ENCODE results near the gene GIN1.
"Not testable (repeated sequence)": the region's sequence is repeated elsewhere in the genome, so short reads cannot be mapped to it uniquely, and the experiment has no call there.

The GIN1 gene

GRCh38 chr5:103119765-103120606 lies at the start of gene GIN1, which contains the start of gene PPIP5K2:
TSS of gene GIN1 (minus strand) at chr5:103120138. CDS start at chr5:103108707, 11,431 bp downstream.
TSS of gene PPIP5K2 (plus strand) at chr5:103120301. CDS start at chr5:103129590, 9,289 bp downstream.
- DNase-seq (ENCODE audit: low read depth, low spot score) = peak; percentile 97

GRCh38 chr5:103166706-103167105 lies 46.8 kb upstream of the GIN1 start:
- no peak for DNase-seq (ENCODE audit: low read depth, low spot score)

GRCh38 chr5:103151156-103151555 lies 31.2 kb upstream of the GIN1 start:
- DNase-seq (ENCODE audit: low read depth, low spot score) = no peak

- DNase-seq (ENCODE audit: low read depth, low spot score) = no peak
These were observed 28.3 kb upstream of the GIN1 start for GRCh38 chr5:103148213-103148612.

- no peak for DNase-seq (ENCODE audit: low read depth, low spot score)
These were observed 25.3 kb upstream of the GIN1 start for GRCh38 chr5:103145196-103145595.

- DNase-seq (ENCODE audit: low read depth, low spot score) = not testable (repeated sequence)
These were observed 22.2 kb upstream of the GIN1 start for GRCh38 chr5:103142132-103142531.

GRCh38 chr5:103139264-103139865 lies 19.4 kb upstream of the GIN1 start:
- DNase-seq (ENCODE audit: low read depth, low spot score) = peak; percentile 45

- DNase-seq (ENCODE audit: low read depth, low spot score) = no peak
These were observed 18.3 kb upstream of the GIN1 start for GRCh38 chr5:103138202-103138690.

- no peak for DNase-seq (ENCODE audit: low read depth, low spot score)
These were observed 15.5 kb upstream of the GIN1 start for GRCh38 chr5:103135461-103135860.

- no peak for DNase-seq (ENCODE audit: low read depth, low spot score)
These were observed 13.3 kb upstream of the GIN1 start for GRCh38 chr5:103133231-103133630.

- no peak for DNase-seq (ENCODE audit: low read depth, low spot score)
These were observed 12.7 kb upstream of the GIN1 start for GRCh38 chr5:103132684-103133083.

GRCh38 chr5:103128202-103128601 lies 8.3 kb upstream of the GIN1 start:
- DNase-seq (ENCODE audit: low read depth, low spot score) = no peak

- no peak for DNase-seq (ENCODE audit: low read depth, low spot score)
These were observed 7.4 kb upstream of the GIN1 start for GRCh38 chr5:103127292-103127817.

GRCh38 chr5:103126557-103126956 lies 6.6 kb upstream of the GIN1 start:
- no peak for DNase-seq (ENCODE audit: low read depth, low spot score)

- no peak for DNase-seq (ENCODE audit: low read depth, low spot score)
These were observed 2.3 kb upstream of the GIN1 start for GRCh38 chr5:103122242-103122641.

- DNase-seq (ENCODE audit: low read depth, low spot score) = no peak
These were observed 766 bp upstream of the GIN1 start for GRCh38 chr5:103120607-103121200.

- DNase-seq (ENCODE audit: low read depth, low spot score) = no peak
These were observed 721 bp downstream of the GIN1 start for GRCh38 chr5:103119070-103119764.

- DNase-seq (ENCODE audit: low read depth, low spot score) = no peak
These were observed 2.4 kb downstream of the GIN1 start for GRCh38 chr5:103117471-103117991.

GRCh38 chr5:103114440-103114839 lies 5.5 kb downstream of the GIN1 start:
- no peak for DNase-seq (ENCODE audit: low read depth, low spot score)

- DNase-seq (ENCODE audit: low read depth, low spot score) = no peak
These were observed 7.0 kb downstream of the GIN1 start for GRCh38 chr5:103112910-103113309.

GRCh38 chr5:103111468-103111867 lies 8.5 kb downstream of the GIN1 start:
- DNase-seq (ENCODE audit: low read depth, low spot score) = no peak

Measured in smooth muscle cell of the brain vasculature (primary cell).